ENCODE data around the gene CFAP46.

DNA sequence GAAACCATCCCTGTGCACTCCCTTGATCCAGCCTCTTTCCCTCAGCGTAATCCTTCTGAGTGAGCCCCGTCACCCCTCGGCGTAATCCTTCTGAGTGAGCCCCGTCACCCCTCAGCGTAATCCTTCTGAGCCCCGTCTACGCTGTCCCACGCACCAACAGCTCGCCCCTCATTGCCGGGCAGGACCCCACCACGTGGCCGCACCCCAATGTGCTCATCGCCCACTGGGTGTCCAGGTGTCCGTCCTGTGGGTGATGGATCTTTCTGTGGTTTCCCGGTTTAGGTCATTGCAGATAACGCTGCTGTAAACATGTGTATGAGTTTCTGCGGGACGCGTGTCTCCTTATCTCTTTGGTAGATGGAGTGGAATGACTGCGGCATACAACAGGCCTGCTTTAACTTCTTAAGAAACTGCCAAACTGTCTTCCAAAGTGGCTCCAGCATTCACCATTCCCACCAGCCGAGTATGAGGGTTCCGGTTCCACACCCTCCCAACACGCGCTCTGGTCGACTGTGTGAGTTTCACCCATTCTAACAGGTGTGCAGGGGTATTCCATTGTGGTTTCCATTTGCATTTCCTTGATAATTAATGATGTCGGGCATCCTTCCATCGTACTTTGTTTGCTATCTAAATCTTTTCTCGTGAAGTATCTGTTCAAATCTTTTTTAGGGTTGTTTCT, 114.4 kb downstream of the CFAP46 start:
- TF ChIP-seq RCOR1 (IDR thresholded peaks at IDR 0.05; ENCODE audit: borderline replicate concordance in 1 of 2, low read depth in 2 of 2, low read length in 2 of 2) (no peak), U2AF1 (optimal IDR thresholded peaks at IDR 0.05; ENCODE audit: low read depth, low read length) (no peak), RFX7 (CRISPR knock-in tag; IDR thresholded peaks at IDR 0.05) (no peak), ZNF274 (IDR thresholded peaks at IDR 0.05; ENCODE audit: borderline replicate concordance, low read depth, low read length) (no peak), TAF1 (IDR thresholded peaks at IDR 0.05; ENCODE audit: control insufficient read depth, extremely low read depth, insufficient read depth, low read length, severe bottlenecking) (no peak), SPI1 (IDR thresholded peaks at IDR 0.05; ENCODE audit: borderline replicate concordance, low read depth, low read length) (no peak), ATF1 (CRISPR knock-in tag; IDR thresholded peaks at IDR 0.05) (no peak), ATF1 (tag; IDR thresholded peaks at IDR 0.05) (no peak)
- TF ChIP-seq, protein P1, sequence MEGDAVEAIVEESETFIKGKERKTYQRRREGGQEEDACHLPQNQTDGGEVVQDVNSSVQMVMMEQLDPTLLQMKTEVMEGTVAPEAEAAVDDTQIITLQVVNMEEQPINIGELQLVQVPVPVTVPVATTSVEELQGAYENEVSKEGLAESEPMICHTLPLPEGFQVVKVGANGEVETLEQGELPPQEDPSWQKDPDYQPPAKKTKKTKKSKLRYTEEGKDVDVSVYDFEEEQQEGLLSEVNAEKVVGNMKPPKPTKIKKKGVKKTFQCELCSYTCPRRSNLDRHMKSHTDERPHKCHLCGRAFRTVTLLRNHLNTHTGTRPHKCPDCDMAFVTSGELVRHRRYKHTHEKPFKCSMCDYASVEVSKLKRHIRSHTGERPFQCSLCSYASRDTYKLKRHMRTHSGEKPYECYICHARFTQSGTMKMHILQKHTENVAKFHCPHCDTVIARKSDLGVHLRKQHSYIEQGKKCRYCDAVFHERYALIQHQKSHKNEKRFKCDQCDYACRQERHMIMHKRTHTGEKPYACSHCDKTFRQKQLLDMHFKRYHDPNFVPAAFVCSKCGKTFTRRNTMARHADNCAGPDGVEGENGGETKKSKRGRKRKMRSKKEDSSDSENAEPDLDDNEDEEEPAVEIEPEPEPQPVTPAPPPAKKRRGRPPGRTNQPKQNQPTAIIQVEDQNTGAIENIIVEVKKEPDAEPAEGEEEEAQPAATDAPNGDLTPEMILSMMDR (IDR thresholded peaks at IDR 0.05 in 2 of 3, conservative IDR thresholded peaks at IDR 0.05 in 1 of 3; ENCODE audit: insufficient read depth in 2 of 3, low read depth in 1 of 3, low read length in 3 of 3): no peak
- TF ChIP-seq, protein P2, sequence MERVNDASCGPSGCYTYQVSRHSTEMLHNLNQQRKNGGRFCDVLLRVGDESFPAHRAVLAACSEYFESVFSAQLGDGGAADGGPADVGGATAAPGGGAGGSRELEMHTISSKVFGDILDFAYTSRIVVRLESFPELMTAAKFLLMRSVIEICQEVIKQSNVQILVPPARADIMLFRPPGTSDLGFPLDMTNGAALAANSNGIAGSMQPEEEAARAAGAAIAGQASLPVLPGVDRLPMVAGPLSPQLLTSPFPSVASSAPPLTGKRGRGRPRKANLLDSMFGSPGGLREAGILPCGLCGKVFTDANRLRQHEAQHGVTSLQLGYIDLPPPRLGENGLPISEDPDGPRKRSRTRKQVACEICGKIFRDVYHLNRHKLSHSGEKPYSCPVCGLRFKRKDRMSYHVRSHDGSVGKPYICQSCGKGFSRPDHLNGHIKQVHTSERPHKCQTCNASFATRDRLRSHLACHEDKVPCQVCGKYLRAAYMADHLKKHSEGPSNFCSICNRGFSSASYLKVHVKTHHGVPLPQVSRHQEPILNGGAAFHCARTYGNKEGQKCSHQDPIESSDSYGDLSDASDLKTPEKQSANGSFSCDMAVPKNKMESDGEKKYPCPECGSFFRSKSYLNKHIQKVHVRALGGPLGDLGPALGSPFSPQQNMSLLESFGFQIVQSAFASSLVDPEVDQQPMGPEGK (CRISPR knock-in tag; IDR thresholded peaks at IDR 0.05; ENCODE audit: borderline replicate concordance): no peak
- TF ChIP-seq, protein P3, sequence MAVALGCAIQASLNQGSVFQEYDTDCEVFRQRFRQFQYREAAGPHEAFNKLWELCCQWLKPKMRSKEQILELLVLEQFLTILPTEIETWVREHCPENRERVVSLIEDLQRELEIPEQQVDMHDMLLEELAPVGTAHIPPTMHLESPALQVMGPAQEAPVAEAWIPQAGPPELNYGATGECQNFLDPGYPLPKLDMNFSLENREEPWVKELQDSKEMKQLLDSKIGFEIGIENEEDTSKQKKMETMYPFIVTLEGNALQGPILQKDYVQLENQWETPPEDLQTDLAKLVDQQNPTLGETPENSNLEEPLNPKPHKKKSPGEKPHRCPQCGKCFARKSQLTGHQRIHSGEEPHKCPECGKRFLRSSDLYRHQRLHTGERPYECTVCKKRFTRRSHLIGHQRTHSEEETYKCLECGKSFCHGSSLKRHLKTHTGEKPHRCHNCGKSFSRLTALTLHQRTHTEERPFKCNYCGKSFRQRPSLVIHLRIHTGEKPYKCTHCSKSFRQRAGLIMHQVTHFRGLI (CRISPR knock-in tag; IDR thresholded peaks at IDR 0.05): no peak
